Sigmoid colon (tissue), 4 donors: Measurements from ENCODE around the gene EBI3.

ENCODE experiments used
- EP300 ChIP-seq, 4 donors: sonication (generic); formaldehyde crosslinking; IDR thresholded peaks; one replicate each; pipeline ENCODE4 v1.6.1; 2017; ENCODE audit warnings: antibody characterized with exemption in 4 of 4
- POLR2A ChIP-seq, 2 donors: fragments of 450-650 bp; IDR thresholded peaks; one replicate each; pipeline ENCODE4 v1.6.1; 2016; ENCODE audit warnings: antibody characterized with exemption in 2 of 2, mild to moderate bottlenecking in 2 of 2, moderate library complexity in 2 of 2
- POLR2AphosphoS5 ChIP-seq, 4 donors: sonication (generic); formaldehyde crosslinking; IDR thresholded peaks; one replicate each; pipeline ENCODE4 v1.6.1; 2017; ENCODE audit warnings: antibody characterized with exemption in 4 of 4
- TF ChIP-seq, protein P1 (sequence below), 4 experiments: fragments of 450-650 bp in 3 of 4; fragments of 200-600 bp in 1 of 4; IDR thresholded peaks; one replicate each; pipeline ENCODE4 v1.5.1; 2016 to 2019; ENCODE audit warnings: antibody characterized with exemption in 4 of 4, mild to moderate bottlenecking in 3 of 4, moderate library complexity in 2 of 4

DNA sequence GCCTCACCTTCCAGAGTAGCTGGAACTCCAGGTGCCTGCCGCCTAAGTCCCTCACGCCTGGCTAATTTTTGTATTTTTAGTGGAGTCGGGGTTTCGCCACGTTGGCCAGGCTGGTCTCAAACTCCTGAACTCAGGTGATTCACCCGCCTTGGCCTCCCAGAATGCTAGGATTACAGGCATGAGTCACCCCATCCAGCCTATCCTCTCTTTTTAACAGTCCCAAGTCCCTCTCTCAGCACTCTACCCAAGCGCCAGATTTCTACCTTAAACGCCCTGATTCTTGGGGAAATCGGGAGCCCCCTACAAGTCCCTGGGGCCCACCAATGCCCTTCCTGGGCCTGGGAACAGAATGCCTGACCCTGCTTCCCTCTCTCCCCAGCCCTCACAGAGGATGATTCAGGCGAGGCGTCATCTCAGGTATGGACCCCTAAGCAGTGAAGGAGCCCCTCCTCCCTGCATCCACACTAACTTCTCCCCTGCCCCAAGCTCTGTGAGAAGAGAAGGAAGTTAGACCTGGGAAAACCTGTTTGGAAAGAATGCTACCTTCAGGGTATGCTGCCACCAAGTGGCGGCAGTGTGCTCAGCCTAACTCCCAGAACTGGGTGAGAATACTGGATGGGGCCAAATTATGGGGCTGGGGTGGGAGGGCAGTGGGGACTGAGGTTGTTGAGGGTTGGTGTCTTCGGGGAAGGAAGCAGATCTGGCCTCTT, 20.8 kb upstream of the EBI3 start:
- TF ChIP-seq, protein P1, sequence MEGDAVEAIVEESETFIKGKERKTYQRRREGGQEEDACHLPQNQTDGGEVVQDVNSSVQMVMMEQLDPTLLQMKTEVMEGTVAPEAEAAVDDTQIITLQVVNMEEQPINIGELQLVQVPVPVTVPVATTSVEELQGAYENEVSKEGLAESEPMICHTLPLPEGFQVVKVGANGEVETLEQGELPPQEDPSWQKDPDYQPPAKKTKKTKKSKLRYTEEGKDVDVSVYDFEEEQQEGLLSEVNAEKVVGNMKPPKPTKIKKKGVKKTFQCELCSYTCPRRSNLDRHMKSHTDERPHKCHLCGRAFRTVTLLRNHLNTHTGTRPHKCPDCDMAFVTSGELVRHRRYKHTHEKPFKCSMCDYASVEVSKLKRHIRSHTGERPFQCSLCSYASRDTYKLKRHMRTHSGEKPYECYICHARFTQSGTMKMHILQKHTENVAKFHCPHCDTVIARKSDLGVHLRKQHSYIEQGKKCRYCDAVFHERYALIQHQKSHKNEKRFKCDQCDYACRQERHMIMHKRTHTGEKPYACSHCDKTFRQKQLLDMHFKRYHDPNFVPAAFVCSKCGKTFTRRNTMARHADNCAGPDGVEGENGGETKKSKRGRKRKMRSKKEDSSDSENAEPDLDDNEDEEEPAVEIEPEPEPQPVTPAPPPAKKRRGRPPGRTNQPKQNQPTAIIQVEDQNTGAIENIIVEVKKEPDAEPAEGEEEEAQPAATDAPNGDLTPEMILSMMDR (IDR thresholded peaks at IDR 0.05), result no peak
- TF ChIP-seq POLR2A (IDR thresholded peaks at IDR 0.05), result no peak
- no peak for TF ChIP-seq POLR2AphosphoS5 (IDR thresholded peaks at IDR 0.05)
- TF ChIP-seq EP300 (IDR thresholded peaks at IDR 0.05), result no peak
